Peyer's patch (tissue), 4 donors: Measurements from ENCODE around the gene ATP5PB.

Experiments used
- POLR2A ChIP-seq, 2 donors: fragments of 450-650 bp; IDR thresholded peaks; one replicate each; pipeline ENCODE4 v1.5.1; 2017; ENCODE audit warnings: antibody characterized with exemption in 2 of 2, mild to moderate bottlenecking in 2 of 2, moderate library complexity in 2 of 2
- TF ChIP-seq, protein P1 (sequence below), 6 experiments: fragments of 450-650 bp in 4 of 6; fragments of 200-600 bp in 2 of 6; sonication (generic) in 1 of 6; IDR thresholded peaks; one replicate each; pipeline ENCODE4 v1.5.1; 2017 to 2019; ENCODE audit warnings: antibody characterized with exemption in 6 of 6, mild to moderate bottlenecking in 3 of 6, moderate library complexity in 1 of 6

DNA sequence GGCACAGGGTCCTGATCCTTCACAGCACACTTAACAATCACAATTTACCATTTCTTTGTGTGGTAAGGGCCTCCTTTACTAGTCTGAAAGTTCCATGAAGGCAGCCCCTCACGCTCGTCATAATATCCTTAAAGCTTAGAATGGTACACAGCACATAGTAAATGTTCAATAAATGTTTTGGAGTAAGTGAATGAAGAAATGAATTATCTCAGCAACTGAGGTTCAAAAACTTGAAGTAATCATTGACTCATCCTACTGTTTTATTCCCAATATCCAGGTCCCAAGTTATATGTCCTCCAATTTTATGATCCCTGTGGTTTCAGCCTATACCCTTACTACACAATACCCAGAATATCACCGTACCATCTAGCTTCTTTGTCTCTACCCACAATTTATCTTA is 22.3 kb downstream of the ATP5PB start:
- TF ChIP-seq, protein P1, sequence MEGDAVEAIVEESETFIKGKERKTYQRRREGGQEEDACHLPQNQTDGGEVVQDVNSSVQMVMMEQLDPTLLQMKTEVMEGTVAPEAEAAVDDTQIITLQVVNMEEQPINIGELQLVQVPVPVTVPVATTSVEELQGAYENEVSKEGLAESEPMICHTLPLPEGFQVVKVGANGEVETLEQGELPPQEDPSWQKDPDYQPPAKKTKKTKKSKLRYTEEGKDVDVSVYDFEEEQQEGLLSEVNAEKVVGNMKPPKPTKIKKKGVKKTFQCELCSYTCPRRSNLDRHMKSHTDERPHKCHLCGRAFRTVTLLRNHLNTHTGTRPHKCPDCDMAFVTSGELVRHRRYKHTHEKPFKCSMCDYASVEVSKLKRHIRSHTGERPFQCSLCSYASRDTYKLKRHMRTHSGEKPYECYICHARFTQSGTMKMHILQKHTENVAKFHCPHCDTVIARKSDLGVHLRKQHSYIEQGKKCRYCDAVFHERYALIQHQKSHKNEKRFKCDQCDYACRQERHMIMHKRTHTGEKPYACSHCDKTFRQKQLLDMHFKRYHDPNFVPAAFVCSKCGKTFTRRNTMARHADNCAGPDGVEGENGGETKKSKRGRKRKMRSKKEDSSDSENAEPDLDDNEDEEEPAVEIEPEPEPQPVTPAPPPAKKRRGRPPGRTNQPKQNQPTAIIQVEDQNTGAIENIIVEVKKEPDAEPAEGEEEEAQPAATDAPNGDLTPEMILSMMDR (IDR thresholded peaks at IDR 0.05): no peak
- TF ChIP-seq POLR2A (IDR thresholded peaks at IDR 0.05): no peak
